ENCODE data around the gene HHIPL1. TPM values are rescaled to one million over a fixed set of nuclear protein-coding genes. Genes with fewer than 3 reads are reported as not detected.

The HHIPL1 gene
- total RNA-seq, 2 experiments from 2014 or later = 0.15 to 0.31 TPM

DNA sequence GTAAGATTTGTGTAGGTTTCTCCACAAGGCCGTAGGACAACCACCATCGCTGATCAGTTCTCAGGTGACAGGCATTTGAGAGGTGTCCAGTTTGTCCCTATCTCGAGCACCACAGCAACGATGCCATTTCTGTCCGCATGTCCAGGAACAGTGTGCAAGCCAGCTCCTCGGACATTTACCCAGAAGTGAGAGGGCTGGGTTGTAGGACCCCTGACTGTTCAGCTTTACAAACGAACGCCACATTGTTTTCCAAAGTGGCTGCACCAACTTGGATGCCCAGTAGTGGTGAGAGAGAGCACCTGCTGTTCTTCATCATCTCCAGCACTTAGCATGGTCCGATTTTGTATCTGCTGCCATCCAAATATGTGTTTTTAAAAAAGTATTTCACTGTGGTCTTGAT, 77.8 kb downstream of the HHIPL1 start:
- Mint-ChIP-seq H3K27me3 (ENCODE audit: low read depth) (peaks cover 12% of the 10 kb centered on the region), H3K4me1 (ENCODE audit: low read depth) (no peaks in the 10 kb centered on the region), H3K9me3 (no peaks in the 10 kb centered on the region), H3K36me3 (ENCODE audit: low read depth) (no peaks in the 10 kb centered on the region), H3K27ac (no peak overlapping the region), H3K4me3 (no peak overlapping the region)
- DNase-seq = no peak
- CTCF ChIA-PET = no interaction called here
- intact Hi-C loops (cut with micrococcal nuclease) = no loop called here

DNA sequence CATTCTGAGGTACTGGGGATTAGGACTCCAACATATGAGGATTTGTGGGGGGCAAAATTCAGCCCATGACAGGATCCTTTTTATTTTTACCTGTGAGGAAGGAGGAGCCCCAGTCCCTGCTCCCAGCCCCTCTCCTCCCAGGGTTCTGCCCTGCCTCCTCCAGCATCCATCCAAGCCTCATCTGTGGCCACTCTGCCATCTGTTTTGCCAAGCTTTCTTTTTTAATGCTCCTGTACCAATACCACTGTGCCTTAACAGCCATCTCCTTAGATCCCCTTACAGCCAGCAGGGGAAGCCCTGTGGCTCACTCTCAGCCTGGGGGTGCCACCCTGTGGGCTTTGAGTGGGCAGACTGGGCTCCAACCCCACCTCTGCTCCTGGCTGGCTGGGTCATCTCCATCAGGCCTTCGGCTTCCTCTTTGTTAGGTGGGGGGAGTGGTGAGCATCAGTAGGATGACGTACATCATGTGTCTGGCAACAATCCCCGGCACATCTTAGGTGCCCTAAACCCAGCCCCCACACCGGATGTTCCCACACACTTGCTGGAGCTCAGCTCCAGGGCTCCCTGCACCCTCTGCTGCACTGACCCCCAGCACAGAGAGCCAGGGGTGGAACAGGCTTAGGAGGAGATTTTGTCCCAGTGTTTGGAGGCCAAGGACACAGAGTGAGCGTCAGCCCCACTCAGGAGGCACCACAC, 79.4 kb downstream of the HHIPL1 start:
- Mint-ChIP-seq H3K4me3 (no peak overlapping the region), H3K27me3 (ENCODE audit: low read depth) (peaks cover 16% of the 10 kb centered on the region), H3K27ac (no peak overlapping the region), H3K36me3 (ENCODE audit: low read depth) (no peaks in the 10 kb centered on the region), H3K4me1 (ENCODE audit: low read depth) (no peaks in the 10 kb centered on the region), H3K9me3 (no peaks in the 10 kb centered on the region)
- intact Hi-C loops (cut with micrococcal nuclease) = no loop called here
- no peak for DNase-seq
- CTCF ChIA-PET = no interaction called here

DNA sequence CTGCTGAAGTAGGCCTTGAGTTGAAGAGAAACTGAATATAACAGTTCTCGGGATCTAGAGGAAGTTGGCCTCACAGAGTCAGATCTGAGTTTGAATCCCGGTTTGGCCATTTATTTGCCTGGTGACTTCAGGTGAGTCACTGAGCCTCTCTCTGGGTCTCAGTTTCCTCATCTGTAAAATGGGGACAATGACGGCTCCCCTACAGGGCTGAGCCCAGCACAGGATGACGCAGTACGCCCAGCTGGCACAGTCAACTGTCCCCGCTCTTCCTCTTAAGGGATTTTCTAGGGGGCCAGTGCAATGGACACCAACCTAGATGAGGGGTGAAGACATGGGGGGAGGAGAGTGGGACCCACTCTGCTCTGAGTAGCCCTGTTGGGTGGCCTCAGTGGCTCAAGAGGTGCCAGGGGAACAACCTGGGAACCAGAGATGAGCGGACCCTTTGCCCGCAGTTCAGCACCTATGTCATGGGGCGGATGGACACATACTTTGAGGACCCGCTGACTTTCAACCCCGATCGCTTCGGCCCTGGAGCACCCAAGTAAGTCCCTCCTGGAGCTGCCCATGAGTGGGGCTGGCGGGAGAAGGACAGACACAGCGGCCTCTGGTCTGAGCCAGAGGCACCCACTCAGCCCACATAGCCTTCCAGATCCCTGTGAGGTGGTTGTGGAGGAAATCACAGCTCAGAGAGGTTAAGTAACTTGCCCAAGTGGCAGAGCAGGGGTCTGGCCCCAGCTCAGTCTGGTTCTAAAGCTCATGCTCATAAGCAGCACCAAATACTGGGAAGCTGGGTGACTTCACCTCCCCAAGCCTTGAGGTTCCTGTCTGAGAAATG, 80.2 kb downstream of the HHIPL1 start:
- no peaks in the 10 kb centered on the region for H3K36me3 Mint-ChIP-seq (ENCODE audit: low read depth)
- H3K27me3 Mint-ChIP-seq (ENCODE audit: low read depth) = peaks cover 16% of the 10 kb centered on the region
- H3K4me3 Mint-ChIP-seq = no peak overlapping the region
- intact Hi-C loops (cut with micrococcal nuclease) = no loop called here
- CTCF ChIA-PET = interaction anchor here (0.9 to 1.0 kb wide), 2 partner anchors 12 to 145 kb away, joined by 3 read pairs; no protein-coding TSS in a partner anchor
- H3K4me1 Mint-ChIP-seq (ENCODE audit: low read depth) = no peaks in the 10 kb centered on the region
- H3K9me3 Mint-ChIP-seq = no peaks in the 10 kb centered on the region
- H3K27ac Mint-ChIP-seq = no peak overlapping the region
- DNase-seq = no peak

DNA sequence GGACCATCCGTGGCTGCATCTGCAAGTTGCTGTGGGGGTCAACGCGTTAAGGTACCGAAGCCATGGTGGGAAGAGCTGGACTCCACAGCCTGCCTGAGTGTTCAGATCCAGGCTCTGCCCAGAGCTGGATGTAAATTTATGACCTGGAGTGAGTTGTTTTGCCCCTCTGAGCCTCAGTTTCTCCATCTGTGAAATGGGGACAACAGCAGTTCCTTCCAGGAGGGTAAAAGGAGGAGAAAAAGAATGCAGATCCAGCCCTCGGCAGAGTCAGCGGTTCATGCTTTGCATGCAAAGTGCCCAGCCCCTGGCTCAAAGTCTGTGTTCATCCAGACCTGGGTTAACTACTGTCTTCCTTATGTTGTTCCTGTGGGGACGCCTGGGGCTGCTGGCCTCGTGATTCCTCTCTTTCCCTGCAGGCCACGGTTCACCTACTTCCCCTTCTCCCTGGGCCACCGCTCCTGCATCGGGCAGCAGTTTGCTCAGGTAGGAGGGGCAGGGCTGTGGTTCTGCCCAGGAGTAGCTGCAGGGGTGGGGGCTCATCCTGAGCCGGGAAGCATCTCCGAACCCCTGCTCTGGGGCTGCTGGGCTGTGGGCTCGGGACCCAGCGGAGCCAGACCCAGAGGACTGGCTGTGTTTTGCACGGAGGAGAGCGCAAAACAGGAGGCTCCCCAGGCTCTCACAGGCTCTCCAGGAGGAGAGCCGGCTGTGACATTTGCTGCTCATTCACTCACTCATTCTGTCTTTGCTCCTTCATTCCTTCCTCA, 81.0 kb downstream of the HHIPL1 start:
- H3K4me1 Mint-ChIP-seq (ENCODE audit: low read depth) = peaks cover 2% of the 10 kb centered on the region
- CTCF ChIA-PET = interaction anchor here (0.9 to 1.0 kb wide), 2 partner anchors 11 to 144 kb away, joined by 3 read pairs; no protein-coding TSS in a partner anchor
- intact Hi-C loops (cut with micrococcal nuclease) = no loop called here
- no peak overlapping the region for H3K4me3 Mint-ChIP-seq
- DNase-seq = no peak
- peaks cover 19% of the 10 kb centered on the region for H3K27me3 Mint-ChIP-seq (ENCODE audit: low read depth)
- no peaks in the 10 kb centered on the region for H3K9me3 Mint-ChIP-seq
- H3K36me3 Mint-ChIP-seq (ENCODE audit: low read depth) = no peaks in the 10 kb centered on the region
- H3K27ac Mint-ChIP-seq = no peak overlapping the region

DNA sequence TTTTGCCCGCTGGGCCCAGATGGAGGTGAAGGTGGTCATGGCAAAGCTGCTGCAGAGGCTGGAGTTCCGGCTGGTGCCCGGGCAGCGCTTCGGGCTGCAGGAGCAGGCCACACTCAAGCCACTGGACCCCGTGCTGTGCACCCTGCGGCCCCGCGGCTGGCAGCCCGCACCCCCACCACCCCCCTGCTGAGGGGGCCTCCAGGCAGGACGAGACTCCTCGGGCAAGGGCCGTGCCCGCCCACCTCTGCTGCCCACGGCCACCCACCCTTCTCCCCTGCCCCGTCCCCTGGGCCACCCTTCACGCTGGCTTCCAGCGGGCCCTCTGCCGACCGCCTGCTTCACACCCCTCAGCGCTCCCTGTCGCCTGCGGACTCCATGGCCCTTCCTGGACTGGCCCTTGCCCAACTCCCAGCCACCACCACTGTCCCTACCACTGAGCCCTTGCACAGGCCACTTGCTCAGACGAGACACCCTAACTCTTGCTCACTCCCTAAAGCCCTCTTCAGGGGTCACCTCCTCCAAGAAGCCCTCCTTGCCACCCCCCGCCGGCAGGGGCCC, 81.7 kb downstream of the HHIPL1 start:
- Mint-ChIP-seq H3K4me1 (ENCODE audit: low read depth) (peaks cover 2% of the 10 kb centered on the region), H3K36me3 (ENCODE audit: low read depth) (no peaks in the 10 kb centered on the region), H3K27me3 (ENCODE audit: low read depth) (peaks cover 19% of the 10 kb centered on the region), H3K9me3 (no peaks in the 10 kb centered on the region), H3K4me3 (no peak overlapping the region), H3K27ac (no peak overlapping the region)
- CTCF ChIA-PET = interaction anchor here (1.4 kb wide), 1 partner anchor 156 kb away, joined by 4 read pairs; no protein-coding TSS in a partner anchor
- intact Hi-C loops (cut with micrococcal nuclease) = no loop called here
- no peak for DNase-seq

DNA sequence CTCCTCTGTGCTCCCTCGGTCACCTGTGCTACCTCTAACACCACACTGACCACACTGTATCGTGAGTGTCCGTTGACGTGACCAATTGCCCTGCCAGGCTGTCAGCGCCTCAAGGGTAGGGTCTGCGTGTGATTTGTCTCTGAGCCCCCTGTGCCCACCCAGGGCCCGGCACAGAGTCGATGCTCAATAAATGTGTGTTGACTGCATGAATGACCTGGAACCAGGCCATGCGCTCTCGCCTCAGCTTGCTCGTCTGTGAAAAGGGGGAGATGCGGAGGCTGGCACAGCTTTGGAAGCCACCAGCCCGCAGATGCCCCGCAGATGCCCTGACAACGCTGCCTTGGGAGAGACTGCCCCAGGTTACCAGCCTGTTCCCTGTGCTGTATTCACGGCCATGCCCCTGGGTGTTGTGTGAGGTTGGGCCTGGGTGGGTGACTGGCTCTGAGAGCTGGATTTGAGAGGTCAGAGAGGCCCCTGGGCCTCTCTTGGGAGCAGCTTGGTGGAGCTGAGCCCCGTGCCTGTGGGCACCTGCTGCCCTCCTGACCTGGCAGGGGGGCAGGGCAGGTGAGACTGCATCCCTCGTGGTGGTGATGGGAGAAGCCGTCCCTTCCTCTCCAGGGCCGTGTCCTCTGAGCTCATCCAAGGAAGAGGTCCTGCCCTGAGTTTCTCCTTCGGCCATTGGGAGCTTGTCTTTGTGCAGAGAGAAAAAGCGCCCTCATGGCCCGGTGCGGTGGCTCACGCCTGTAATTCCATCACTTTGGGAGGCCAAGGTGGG, 82.4 kb downstream of the HHIPL1 start:
- H3K27me3 Mint-ChIP-seq (ENCODE audit: low read depth) = peaks cover 22% of the 10 kb centered on the region

DNA sequence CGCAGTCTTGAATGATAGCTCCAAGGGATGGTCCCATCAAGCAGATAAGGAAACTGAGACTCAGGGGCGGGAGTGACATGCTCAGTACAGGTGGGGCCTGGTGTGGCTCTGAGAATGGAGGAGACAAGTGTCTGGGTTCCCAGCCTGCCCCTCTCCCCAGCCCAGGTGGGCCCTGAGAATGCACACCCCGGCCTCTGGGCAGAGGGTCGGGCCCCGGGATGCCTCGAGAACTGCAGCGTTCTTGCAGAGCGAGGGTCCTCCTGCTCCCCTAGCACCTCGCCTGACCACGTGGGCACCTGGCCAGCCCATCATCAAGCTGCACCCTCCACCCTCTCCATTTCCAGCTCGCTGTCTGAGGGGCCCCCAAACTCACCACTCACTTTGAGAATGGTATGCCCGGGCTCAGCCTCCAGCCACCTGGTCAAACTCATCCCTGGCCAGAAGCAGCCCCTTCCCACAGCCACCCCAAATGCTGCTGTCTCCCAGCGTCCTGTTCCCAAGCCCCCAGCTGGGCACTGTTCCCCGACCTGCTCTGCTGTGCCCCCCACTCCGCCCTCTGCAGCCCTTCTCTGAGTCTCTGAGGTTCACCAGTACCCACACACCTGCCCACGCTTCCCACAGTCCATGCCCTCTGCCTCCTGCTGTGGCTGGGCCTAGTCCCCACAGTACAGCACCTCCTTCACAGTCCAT, 83.4 kb downstream of the HHIPL1 start:
- DNase-seq = peak; percentile 2
- no peak overlapping the region for H3K27ac Mint-ChIP-seq
- CTCF ChIA-PET = interaction anchor here (1.1 to 4.8 kb wide), 3 partner anchors 22 to 158 kb away, joined by 3 to 39 read pairs (median 4); no protein-coding TSS in a partner anchor
- H3K9me3 Mint-ChIP-seq = no peaks in the 10 kb centered on the region
- H3K4me1 Mint-ChIP-seq (ENCODE audit: low read depth) = peaks cover 2% of the 10 kb centered on the region
- peaks cover 25% of the 10 kb centered on the region for H3K27me3 Mint-ChIP-seq (ENCODE audit: low read depth)
- no peak overlapping the region for H3K4me3 Mint-ChIP-seq
- no peaks in the 10 kb centered on the region for H3K36me3 Mint-ChIP-seq (ENCODE audit: low read depth)
- intact Hi-C loops (cut with micrococcal nuclease) = no loop called here

More for the DNA sequence above, 82.4 kb downstream of the HHIPL1 start:
- intact Hi-C loops (cut with micrococcal nuclease) = no loop called here
- CTCF ChIA-PET = interaction anchor here (0.7 to 4.8 kb wide), 3 partner anchors 106 to 159 kb away, joined by 3 to 39 read pairs (median 4); no protein-coding TSS in a partner anchor
- H3K4me3 Mint-ChIP-seq = no peak overlapping the region
- no peaks in the 10 kb centered on the region for H3K36me3 Mint-ChIP-seq (ENCODE audit: low read depth)
- H3K9me3 Mint-ChIP-seq = no peaks in the 10 kb centered on the region
- H3K27ac Mint-ChIP-seq = no peak overlapping the region
- no peak for DNase-seq
- peaks cover 2% of the 10 kb centered on the region for H3K4me1 Mint-ChIP-seq (ENCODE audit: low read depth)

DNA sequence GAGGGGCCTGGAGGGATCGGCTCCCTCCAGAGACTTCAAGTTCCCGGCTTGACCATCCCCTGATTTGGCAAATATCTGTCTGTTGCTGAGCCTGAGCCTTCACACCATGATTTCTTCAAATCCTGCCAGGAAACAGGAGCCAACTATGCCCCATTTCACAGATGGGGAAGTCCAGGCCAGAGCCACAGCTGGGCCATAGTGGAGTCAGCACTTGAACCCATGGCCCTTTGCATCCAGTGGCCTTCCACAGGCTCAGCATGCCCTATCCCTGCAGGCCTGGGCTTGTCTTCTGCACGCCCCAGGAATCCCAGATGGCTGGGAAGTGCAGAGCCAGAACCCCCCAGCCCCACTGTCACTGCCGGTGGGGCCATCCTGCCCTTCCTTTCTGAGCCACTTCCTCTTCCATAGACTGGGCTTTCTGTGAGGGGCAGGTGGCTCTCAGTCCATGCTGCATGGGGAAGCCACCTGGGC, 84.1 kb downstream of the HHIPL1 start:
- Mint-ChIP-seq H3K36me3 (ENCODE audit: low read depth) (no peaks in the 10 kb centered on the region), H3K9me3 (no peaks in the 10 kb centered on the region), H3K27ac (no peak overlapping the region), H3K27me3 (ENCODE audit: low read depth) (peaks cover 30% of the 10 kb centered on the region), H3K4me1 (ENCODE audit: low read depth) (peaks cover 2% of the 10 kb centered on the region), H3K4me3 (no peak overlapping the region)
- intact Hi-C loops (cut with micrococcal nuclease) = no loop called here
- peak; percentile 1 for DNase-seq
- CTCF ChIA-PET = interaction anchor here (1.1 to 4.8 kb wide), 5 partner anchors 11 to 157 kb away, joined by 3 to 39 read pairs (median 6); no protein-coding TSS in a partner anchor

Other genes with a start within 250 kb of the HHIPL1 start
- 10 to 100 TPM; 43.3 to 48.1 TPM for gene SETD3, start 164.3 kb upstream of the HHIPL1 start, total RNA-seq
- 10 to 100 TPM; 90.7 to 99.0 TPM for gene CCNK, start 163.7 kb upstream of the HHIPL1 start, total RNA-seq
- 10 to 100 TPM; 11.3 to 12.7 TPM for gene CCDC85C, start 40.9 kb upstream of the HHIPL1 start, total RNA-seq
- gene CYP46A1, start 39.2 kb downstream of the HHIPL1 start, total RNA-seq = under 1 TPM; 0.10 to 0.12 TPM
- gene EML1, start 148.3 kb downstream of the HHIPL1 start, total RNA-seq = 1 to 10 TPM in 1 of 2 experiments, under 1 TPM in 1; 0.91 to 1.2 TPM